GM11168 (cell line): ENCODE measurements around the gene LTA.

Experiments used
- in situ Hi-C: fragments of 300-500 bp; cut with MboI; formaldehyde crosslinking; loops from one replicate; pipeline ENCODE4 v1.12.0; 2022; ENCODE audit warnings: low sequenced_read_pairs; ENCODE audit not compliant: unreplicated experiment

Gene LTA, protein sequence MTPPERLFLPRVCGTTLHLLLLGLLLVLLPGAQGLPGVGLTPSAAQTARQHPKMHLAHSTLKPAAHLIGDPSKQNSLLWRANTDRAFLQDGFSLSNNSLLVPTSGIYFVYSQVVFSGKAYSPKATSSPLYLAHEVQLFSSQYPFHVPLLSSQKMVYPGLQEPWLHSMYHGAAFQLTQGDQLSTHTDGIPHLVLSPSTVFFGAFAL

DNA sequence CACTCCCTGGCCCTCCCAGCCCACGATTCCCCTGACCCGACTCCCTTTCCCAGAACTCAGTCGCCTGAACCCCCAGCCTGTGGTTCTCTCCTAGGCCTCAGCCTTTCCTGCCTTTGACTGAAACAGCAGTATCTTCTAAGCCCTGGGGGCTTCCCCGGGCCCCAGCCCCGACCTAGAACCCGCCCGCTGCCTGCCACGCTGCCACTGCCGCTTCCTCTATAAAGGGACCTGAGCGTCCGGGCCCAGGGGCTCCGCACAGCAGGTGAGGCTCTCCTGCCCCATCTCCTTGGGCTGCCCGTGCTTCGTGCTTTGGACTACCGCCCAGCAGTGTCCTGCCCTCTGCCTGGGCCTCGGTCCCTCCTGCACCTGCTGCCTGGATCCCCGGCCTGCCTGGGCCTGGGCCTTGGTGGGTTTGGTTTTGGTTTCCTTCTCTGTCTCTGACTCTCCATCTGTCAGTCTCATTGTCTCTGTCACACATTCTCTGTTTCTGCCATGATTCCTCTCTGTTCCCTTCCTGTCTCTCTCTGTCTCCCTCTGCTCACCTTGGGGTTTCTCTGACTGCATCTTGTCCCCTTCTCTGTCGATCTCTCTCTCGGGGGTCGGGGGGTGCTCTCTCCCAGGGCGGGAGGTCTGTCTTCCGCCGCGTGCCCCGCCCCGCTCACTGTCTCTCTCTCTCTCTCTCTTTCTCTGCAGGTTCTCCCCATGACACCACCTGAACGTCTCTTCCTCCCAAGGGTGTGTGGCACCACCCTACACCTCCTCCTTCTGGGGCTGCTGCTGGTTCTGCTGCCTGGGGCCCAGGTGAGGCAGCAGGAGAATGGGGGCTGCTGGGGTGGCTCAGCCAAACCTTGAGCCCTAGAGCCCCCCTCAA is at the start of gene LTA:
Gene LTA, plus strand, starts transcription at position 249 of the 871 bp plus-strand sequence. Its CDS starts 454 bp downstream, at position 703.
- in situ Hi-C loops, result no loop called here

DNA sequence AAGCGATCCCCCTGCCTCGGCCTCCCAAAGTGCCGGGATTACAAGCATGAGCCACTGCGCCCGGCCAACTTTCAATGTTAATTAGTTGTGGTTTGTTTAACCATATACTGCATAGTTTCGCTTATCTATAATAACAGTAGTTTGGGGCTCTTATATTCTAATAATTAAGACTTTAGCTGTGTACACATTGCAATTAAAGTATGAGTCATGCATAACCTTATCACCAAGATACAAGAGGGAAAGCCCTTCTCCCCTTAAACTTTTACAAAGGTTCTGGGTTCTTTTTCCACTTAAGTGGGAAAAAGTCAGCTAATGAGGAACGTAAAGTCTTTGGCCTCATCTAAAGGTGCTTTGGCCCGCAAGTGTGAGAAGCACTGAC is 46.5 kb upstream of the LTA start:
- in situ Hi-C loops, result no loop called here

DNA sequence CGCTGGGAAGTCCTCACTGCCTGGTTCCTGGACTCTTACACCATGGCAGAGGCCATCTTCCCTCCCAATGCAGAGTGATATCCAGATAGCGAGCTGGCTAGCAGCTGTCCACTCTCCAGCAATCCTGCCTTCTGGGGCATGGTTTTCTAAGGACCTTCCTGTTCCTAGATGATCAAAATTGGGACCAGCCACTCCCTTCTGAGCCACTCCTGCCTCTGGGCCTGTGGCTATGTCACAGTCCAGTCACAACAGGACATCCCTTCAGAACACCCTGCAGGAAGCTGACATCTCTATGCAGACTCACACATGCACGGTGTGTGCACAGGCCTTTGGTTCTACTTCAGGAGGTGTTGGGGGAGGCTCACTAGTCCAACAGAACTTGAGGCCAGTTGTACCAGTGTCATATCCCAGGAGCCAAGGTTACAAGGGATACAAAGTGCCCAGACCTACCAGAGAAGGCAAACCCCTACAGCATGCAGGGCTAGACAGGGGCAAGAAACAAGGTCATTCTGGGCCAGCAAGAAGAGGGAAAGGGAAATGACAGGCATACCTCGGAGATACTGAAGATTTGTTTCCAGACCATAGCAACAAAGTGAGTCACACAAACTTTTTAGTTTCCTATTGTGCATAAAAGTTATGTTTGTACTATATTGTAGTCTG is 46.0 kb upstream of the LTA start:
- in situ Hi-C loops, result no loop called here

DNA sequence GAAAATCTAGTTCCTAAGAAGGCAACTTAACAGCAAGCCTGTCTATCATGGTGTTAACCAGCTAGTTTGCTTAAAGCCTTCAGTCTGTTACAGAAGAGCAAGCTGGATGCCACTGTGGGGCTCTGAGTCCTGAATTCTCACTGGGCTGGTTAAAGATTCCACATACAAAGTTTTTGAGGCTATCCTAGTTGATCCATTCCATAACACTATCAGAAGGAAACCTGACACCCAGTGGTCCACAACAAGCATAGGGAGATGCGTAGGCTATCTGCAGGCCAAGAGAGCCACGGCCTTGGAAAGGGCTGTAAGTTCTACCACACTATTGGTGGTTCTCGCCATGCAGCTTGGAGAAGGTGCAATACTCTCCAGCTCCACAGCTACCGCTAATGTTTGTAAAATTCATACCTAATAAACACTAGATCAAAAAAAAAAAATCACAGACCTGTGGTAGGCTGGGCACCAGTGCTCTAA is 43.7 kb upstream of the LTA start:
- in situ Hi-C loops, result no loop called here

DNA sequence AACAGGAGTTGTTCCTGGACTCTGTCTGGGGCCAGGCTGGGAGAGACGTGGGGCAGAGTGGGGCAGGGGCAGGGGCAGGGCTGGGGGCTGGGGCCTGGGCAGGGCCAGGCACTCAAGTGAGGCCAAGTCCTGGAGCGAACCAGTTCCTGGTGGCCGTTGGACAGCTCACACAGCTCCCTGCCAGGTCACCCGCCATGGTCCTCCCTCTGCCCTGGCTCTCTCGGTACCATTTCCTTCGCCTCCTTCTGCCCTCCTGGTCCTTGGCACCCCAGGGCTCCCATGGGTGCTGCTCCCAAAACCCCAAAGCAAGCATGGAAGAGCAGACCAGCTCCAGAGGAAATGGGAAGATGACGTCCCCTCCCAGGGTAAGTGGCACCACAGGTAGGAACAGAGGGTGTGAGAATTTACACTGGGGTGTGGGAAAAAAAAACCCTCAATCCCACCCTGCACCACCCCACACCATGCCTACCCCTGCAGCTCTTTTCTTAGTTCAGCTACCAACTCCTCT is 43.2 kb upstream of the LTA start, which contains the start of gene MCCD1:
Gene MCCD1, plus strand, starts transcription at position 142 of the 508 bp plus-strand sequence. Its CDS starts 53 bp downstream, at position 195.
- in situ Hi-C loops, result no loop called here

DNA sequence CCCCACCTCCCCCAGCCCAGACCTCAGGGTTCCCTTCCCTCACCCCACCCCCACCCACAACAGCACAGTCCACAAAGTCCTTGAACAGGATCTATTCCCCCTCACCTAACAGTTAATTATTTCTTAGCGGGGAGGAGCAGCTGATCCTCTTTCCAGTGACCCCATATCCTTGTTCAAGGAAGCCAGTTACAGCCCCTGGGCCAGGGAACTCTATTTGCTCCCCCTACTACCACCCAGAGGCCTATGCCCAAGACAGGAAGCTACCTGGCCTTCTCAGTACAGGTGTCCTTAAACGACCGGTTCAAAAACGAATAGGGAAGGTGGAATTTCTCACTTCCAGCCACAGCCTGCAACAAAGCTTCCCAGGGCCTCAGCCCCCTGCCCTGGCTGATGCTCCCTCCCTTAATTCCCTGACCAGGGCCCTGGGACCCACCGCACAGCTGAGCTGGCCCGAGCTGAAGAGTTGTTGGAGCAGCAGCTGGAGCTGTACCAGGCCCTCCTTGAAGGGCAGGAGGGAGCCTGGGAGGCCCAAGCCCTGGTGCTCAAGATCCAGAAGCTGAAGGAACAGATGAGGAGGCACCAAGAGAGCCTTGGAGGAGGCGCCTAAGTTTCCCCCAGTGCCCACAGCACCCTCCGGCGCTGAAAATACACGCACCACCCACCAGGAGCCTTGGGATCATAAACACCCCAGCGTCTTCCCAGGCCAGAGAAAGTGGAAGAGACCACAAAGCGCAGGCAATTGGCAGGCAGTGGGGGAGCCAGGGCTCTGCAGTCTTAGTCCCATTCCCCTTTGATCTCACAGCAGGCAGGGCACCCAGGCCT is 42.5 kb upstream of the LTA start:
- in situ Hi-C loops, result no loop called here

DNA sequence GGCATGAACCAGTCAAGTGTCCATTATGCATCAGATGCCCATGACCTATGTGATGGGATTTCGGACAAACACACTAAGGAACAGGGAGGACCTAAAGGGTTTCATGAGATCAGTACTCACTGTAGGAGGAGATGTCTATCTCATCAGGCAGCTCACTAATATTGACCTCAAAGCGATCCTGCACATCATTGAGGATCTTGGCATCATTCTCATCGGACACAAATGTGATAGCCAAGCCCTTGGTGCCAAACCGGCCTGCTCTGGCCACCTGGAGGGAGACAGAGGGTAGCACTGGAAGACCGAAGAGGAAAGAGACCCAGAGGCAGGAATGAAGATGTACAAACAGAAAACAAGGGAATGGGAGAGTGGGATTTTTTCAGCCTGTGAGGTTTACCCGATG is 41.4 kb upstream of the LTA start:
- in situ Hi-C loops, result no loop called here

DNA sequence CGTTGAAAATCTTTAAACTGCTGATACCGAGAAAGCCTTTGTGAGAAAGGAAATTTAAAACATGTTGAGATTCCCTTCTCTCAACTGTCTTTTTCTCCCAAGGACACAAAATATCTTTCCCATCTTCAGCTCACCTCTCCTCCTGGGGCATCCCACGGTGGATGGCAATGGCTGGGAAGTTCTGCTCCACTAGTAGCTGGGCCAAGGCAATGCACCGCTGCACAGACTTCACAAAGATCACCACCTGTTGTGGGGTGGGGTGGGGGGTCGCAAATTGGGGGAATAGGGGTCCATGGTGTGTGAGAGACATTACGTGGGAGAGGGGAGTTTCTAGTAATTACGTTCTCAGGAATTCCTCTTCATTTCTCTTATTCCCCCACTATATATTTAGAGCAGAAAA is 40.9 kb upstream of the LTA start:
- in situ Hi-C loops, result no loop called here

DNA sequence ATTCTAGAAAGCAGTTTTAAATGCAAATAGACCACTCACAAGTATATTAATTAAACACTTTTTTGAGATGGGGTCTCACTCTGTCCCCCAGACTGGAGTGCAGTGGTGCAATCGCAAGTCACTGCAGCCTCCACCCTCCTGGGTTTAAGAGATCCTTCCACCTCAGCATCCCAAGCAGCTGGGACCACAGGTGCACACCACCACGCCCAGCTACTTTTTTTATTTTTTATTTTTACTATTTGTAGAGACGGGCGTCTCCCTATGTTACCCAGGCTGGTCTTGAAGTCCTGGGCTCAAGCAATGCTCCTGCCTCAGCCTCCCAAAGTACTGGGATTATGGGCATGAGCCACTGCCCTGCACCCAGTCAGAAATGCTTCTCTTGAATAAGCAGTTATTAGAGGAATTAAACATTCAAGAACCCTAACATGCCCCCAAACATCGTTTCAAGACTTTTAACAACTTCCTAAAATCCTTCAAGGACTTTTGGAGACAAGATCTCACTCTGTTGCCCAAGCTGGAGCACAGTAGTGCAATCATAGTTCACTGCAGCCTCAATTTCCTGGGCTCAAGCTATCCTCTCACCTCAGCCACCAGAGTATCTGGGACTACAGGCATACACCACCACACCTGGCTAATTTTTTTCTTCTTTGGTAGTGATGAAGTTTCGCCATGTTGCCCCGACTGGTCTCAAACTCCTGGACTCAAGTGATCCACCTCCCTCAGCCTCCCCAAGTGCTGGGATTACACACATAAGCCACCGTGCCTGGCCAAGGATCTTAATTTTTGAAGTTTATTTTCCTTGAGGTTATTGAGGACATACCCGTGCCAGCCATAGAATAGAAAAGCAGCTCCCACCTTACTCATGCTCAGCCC is 40.1 kb upstream of the LTA start:
- in situ Hi-C loops, result no loop called here

DNA sequence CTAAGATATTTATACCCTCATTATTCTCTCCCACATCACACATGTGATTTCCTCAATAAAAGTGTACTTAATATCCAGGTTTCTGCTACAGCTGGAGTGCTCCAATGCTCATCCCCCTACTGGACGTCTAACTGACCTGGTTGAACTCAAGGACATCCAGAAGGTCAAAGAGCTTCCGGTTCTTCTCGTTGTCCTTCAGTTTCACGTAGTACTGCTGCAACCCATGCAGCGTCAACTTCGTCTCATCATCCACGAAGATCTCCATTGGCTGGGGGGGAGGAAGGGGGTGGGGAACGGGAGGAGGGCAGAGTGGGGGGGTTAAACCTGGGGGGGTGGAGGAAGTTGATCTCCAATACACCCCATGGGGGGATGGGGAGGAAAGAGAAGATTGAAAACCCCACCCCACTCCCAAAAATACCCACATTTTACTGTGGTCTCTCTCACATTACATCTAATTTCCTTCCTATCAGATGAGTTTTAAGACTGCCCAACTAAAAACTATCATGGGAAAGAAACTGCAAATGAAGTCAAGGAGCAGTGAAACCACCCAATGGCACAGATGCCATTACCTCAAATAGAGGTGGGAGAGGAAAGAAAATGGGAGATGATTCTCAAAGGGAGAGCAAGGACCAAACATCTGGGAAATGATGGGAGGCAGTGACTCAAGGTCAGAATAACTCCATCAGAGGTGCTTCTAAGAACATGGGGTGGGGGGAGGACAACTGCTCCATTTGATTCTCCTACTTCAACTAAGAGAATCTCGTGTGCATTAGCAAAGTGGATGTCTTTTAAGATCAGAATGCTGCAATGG is 39.2 kb upstream of the LTA start:
- in situ Hi-C loops, result no loop called here

DNA sequence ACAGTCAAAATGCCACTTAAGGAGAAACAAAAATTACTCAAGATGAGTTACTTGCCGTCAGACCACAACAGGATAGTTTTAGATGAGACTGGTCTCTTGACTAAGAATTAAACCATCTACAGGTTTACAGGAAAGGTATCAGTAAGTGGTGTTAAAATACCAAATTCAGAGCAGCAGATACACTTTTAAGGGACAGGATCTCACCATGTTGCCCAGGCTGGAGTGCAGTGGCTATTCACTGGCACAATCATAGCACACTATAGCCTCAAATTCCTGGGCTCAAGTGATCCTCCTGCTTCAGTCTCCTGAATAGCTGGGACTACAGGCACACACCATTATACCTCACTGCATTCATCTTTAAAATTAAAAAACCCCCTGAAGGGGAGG is 38.6 kb upstream of the LTA start:
- in situ Hi-C loops, result no loop called here

DNA sequence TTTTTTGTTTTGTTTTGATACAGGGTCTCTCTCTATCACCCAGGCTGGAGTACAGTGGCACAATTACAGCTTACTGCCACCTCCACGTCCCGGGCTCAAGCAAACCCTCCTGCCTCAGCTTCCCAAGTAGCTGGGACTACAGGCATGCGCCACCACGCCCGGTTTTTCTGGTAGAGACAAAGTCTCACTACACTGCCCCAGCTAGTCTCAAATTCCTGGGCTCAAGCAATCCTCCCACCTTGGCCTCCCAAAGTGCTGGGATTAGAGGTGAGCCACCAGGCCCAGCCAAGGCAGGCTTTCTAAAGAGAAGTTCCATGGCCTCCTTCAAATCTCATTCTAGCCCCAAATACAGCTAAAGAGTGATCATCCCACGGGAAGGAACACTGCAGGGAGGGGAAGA is 38.1 kb upstream of the LTA start:
- in situ Hi-C loops, result no loop called here

DNA sequence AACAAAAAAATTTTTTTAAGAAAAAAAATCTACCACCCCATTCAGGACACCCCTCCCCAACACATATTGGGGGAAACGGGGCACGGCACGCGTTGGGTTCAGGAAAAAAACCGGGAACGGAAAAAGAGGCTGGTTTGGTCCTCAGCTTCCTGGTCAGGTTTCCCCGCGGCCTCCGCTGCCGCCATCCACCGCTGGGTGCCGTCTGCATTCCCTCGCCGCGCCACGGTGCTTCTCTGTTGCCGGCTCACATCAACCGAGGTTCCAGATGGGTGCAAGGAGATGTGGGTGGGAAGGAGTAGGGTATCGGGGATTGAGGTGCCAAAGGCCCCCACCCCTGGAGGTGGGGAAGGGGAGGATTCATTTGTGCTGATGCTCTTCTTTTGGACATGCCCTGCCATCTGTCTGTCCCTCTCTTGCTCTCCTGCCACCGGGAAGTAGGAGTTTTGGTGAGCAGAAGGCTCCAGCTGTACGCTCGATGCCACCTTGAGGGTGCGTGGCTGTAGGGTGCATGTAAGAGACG is 37.5 kb upstream of the LTA start:
- in situ Hi-C loops, result no loop called here

DNA sequence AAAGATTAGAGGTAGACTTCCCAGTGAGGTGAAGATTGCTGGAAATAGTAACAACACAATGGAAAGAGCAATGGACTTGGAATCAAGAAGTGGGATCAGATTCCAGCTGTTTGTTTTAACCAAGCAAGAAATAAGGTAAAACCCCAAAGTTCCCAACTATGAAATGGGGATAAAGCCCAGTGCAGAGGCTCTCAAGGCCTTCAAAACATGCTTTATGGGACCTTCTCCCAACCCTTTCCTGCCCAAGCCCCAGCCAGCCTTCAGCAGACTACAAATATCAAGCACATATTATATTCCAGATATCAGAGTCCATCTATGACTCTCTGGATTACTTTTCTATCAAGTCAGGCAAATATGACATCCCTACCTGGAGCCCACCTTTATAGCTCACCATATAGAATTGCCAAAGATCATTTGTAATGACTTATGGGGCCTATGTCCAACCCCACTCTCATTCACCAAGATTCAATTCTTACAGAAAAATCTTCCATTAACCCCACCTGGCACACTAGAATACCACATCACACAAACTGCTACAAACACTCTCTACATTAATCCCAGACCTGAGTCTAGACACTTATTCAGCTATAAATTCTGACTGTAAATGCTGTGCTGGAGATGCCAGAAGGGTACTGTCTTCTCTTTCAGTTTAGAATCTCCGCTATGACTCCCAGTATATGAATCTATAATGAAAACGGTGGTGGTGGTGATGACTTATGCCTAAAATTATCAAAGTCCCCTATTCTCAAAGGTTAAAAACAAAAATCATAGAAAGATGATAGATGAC is 36.4 kb upstream of the LTA start:
- in situ Hi-C loops, result no loop called here

DNA sequence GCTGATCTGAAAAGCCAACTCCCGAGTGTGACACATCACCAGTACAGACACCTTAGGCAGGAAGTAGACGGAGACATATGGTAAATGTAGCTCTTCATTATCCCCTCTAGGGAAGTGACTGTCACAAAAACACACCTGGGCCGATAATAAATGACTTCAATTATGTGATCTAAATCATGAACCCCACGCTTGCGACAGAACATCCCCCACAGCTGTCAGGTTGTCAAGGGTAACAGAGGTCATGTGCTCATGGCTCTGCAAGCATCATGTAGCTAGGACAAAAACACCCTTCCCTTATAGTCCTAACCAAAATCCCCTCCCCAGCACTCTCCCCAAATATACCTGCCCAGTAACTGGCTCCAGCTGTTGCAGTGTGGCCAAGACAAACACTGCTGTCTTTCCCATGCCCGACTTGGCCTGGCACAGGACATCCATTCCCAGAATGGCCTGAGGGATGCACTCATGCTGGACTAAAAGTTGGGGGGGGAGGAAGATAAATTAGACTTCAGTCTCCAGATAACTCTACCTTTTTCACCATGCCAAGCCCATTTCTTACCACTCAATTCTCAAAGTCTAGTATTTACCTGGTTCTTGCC is 33.2 kb upstream of the LTA start:
- in situ Hi-C loops, result no loop called here

DNA sequence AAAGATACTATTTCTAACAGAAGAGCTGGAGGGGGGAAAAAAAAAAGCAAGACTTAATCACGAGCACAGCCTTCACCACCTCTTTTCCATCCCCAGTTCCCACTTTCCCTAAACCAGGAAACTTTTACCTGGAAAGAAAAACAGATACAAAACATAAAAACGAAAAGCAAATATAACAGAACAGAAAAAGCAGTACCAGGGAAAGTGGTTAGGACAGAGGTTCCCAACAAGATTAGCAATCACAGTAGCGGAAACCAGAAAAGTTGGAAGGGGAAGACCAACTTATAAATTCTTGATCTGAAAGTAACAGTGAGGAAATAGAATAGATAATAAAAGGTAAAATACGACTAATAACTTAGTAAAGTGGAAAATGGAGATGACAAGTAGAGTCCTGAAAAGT is 31.4 kb upstream of the LTA start:
- in situ Hi-C loops, result loop anchor here (5.0 kb wide), 1 partner anchor 48 kb away; no protein-coding TSS in a partner anchor
